Keratinocyte (primary cell): ENCODE data around the gene KCNJ16.

Experiments used
- EZH2 ChIP-seq: IDR thresholded peaks from one replicate; pipeline ENCODE4 v1.6.1; 2012; ENCODE audit warnings: inconsistent platforms, mild to moderate bottlenecking, low read length, moderate library complexity
- TF ChIP-seq, protein P1 (sequence below), 3 experiments: IDR thresholded peaks in 1 of 3; conservative IDR thresholded peaks in 1 of 3; optimal IDR thresholded peaks in 1 of 3; 2 replicates in 2 of 3; 3 replicates in 1 of 3; pipeline versions ENCODE3 to v1.5.1; 2011; ENCODE audit warnings: low read length in 3 of 3, mild to moderate bottlenecking in 3 of 3, moderate library complexity in 2 of 3, control low read depth in 1 of 3, inconsistent platforms in 1 of 3; ENCODE audit not compliant: insufficient read depth in 2 of 3; ENCODE audit errors: extremely low read depth in 1 of 3

GRCh38 chr17:70172923-70173322, 97.9 kb downstream of the KCNJ16 start:
- TF ChIP-seq EZH2 = no peak
- TF ChIP-seq, protein P1, sequence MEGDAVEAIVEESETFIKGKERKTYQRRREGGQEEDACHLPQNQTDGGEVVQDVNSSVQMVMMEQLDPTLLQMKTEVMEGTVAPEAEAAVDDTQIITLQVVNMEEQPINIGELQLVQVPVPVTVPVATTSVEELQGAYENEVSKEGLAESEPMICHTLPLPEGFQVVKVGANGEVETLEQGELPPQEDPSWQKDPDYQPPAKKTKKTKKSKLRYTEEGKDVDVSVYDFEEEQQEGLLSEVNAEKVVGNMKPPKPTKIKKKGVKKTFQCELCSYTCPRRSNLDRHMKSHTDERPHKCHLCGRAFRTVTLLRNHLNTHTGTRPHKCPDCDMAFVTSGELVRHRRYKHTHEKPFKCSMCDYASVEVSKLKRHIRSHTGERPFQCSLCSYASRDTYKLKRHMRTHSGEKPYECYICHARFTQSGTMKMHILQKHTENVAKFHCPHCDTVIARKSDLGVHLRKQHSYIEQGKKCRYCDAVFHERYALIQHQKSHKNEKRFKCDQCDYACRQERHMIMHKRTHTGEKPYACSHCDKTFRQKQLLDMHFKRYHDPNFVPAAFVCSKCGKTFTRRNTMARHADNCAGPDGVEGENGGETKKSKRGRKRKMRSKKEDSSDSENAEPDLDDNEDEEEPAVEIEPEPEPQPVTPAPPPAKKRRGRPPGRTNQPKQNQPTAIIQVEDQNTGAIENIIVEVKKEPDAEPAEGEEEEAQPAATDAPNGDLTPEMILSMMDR (optimal IDR thresholded peaks at IDR 0.05 in 1 of 3, IDR thresholded peaks at IDR 0.05 in 1 of 3, conservative IDR thresholded peaks at IDR 0.05 in 1 of 3; ENCODE audit: extremely low read depth in 1 of 3, insufficient read depth in 2 of 3, low read length in 3 of 3) = no peak
